OCI-LY3 (cell line): Measurements from ENCODE around the gene FEV.

Experiments
- EZH2phosphoT487 ChIP-seq: fragments of 200-600 bp; shearing (Covaris generic); IDR thresholded peaks from 2 replicates; pipeline ENCODE4 v1.6.1; 2018; ENCODE audit warnings: antibody characterized with exemption, mixed run types, low read depth
- TF ChIP-seq, protein P1 (sequence below): fragments of 200-600, 300-600 bp; sonication (generic); IDR thresholded peaks from 2 replicates; pipeline ENCODE4 v1.5.1; 2014; ENCODE audit warnings: antibody characterized with exemption, low read length, low read depth

DNA sequence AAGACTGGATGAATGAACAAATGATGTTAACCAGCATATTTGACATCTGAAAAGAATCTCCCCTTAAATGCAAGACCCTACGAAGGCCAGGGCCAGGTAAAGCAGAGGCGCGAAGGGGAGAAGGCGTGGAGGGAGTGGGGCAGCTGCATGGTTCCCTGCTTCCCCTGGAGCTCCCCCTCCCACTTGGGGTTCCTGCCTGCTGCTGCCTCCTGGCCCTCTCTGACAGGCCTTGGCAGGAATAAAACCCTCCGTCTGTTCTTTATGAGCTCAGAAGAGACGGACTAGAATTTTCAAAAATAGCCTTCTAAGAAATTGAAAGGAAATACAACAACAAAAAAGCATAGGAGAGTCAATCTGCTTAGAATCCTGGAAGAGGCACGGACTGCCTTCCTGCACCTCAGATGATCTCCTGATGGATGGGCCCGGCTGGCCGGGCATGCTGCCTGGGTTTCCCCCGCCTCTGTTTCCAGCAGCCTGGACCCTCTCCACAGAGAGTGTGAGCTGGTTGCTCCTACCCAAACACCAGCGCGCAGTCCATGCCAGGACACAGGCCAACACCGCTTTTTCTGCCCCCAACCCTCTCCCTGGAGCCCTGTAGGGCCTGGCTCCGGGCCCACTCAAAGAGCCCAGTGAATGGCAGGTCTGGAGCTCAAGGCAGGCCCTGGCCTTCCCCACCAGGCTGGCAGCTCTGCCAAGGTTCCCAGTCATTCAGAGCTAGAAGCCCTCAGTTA, 32.4 kb upstream of the FEV start:
- TF ChIP-seq, protein P1, sequence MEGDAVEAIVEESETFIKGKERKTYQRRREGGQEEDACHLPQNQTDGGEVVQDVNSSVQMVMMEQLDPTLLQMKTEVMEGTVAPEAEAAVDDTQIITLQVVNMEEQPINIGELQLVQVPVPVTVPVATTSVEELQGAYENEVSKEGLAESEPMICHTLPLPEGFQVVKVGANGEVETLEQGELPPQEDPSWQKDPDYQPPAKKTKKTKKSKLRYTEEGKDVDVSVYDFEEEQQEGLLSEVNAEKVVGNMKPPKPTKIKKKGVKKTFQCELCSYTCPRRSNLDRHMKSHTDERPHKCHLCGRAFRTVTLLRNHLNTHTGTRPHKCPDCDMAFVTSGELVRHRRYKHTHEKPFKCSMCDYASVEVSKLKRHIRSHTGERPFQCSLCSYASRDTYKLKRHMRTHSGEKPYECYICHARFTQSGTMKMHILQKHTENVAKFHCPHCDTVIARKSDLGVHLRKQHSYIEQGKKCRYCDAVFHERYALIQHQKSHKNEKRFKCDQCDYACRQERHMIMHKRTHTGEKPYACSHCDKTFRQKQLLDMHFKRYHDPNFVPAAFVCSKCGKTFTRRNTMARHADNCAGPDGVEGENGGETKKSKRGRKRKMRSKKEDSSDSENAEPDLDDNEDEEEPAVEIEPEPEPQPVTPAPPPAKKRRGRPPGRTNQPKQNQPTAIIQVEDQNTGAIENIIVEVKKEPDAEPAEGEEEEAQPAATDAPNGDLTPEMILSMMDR, result no peak
- TF ChIP-seq EZH2phosphoT487, result no peak
